ENCODE results near the gene KRT8. TPM values are rescaled to one million over a fixed set of nuclear protein-coding genes. Genes with fewer than 3 reads are reported as not detected.

The KRT8 gene
- total and polyA plus RNA-seq, 2 of the 13 experiments (the other 11 are each of a cell fraction or from before 2014, with no cell fraction given), result 498 to 718 TPM

GRCh38 chr12:52903285-52903854 lies 1.5 kb downstream of the KRT8 start (continued):
- TF ChIP-seq ZFP91 (CRISPR knock-in tag; IDR thresholded peaks at IDR 0.05; ENCODE audit: borderline replicate concordance) (no peak; the same call in 1 of the 2 replicates), NFYC (CRISPR knock-in tag; IDR thresholded peaks at IDR 0.05) (peak; percentile 67), HBP1 (CRISPR knock-in tag; IDR thresholded peaks at IDR 0.05; ENCODE audit: low read depth) (no peak), ZNF318 (CRISPR knock-in tag; IDR thresholded peaks at IDR 0.05) (no peak), KDM2A (CRISPR knock-in tag; IDR thresholded peaks at IDR 0.05; ENCODE audit: borderline replicate concordance, low read depth) (peak; percentile 46; the same call in 1 of the 2 replicates), MXD1 (CRISPR knock-in tag; IDR thresholded peaks at IDR 0.05) (peak; percentile 43; the same call in 1 of the 2 replicates), ZNF234 (CRISPR knock-in tag; conservative IDR thresholded peaks at IDR 0.05) (no peak), ZNF788 (CRISPR knock-in tag; IDR thresholded peaks at IDR 0.05; ENCODE audit: borderline replicate concordance) (peak; percentile 58; the same call in 1 of the 2 replicates), ATF7 (IDR thresholded peaks at IDR 0.05) (no peak), ATF7 (CRISPR knock-in tag; IDR thresholded peaks at IDR 0.05) (0 out of 2 replicates have a peak, but pooled peaks have one; percentile 18), ZNF83 (CRISPR knock-in tag; IDR thresholded peaks at IDR 0.05; ENCODE audit: borderline replicate concordance) (no peak), TMF1 (CRISPR knock-in tag; IDR thresholded peaks at IDR 0.05; ENCODE audit: low read depth) (no peak), TBL1XR1 (IDR thresholded peaks at IDR 0.05; ENCODE audit: borderline replicate concordance, low read length, partially characterized antibody) (peak; percentile 40), HNRNPLL (IDR thresholded peaks at IDR 0.05; ENCODE audit: low read depth, low read length, poor library complexity, severe bottlenecking) (peak; percentile 24), NR0B2 (CRISPR knock-in tag; IDR thresholded peaks at IDR 0.05) (no peak), ZNF577 (CRISPR knock-in tag; IDR thresholded peaks at IDR 0.05; ENCODE audit: borderline replicate concordance, low read depth) (no peak), PHF20 (CRISPR knock-in tag; IDR thresholded peaks at IDR 0.05) (no peak)
